CMK (cell line): Measurements from ENCODE around the gene C4BPB.

Experiments used
- DNase-seq: peaks from one replicate; pipeline ENCODE4 v3.0.0-alpha.2; 2010; ENCODE audit warnings: low read depth

C4BPB gene

DNA sequence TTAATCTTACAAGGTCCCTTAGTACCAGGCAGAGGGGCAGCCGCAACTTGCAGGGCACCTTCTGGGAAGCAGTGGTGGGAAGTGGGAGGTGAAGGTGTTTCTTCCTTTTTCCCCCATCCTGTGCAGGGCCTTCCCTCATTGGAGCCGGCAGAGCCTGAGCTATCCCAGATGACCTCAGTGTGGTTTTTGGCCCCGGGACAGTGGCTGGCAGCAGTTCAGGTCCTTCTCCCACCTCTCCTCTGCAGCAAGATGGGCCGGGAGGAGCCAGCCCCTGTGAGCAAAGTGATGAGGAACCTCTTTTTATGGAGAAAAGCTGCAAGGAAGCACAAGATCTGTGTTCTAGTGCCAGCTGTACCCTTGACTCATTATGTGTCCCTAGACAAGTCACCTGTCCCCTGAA is 28.8 kb upstream of the C4BPB start:
- DNase-seq = no peak

DNA sequence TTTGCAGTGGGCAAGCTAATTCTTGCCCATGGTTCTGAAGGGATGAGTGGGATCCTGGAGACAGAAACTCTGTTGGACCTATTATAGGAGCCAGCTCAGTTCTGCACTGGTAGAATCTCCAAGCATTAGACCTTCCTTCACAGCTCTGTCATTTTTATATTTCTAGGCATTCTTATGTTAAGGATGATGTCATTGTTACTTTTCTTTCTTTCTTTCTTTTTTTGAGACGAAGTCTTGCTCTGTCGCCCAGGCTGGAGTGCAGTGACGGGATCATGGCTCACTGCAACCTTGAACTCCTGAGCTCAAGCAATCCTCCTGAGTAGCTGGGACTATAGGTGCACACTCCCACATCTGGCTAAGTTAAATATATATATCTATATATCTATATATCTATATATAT is 28.1 kb upstream of the C4BPB start:
- DNase-seq = no peak

DNA sequence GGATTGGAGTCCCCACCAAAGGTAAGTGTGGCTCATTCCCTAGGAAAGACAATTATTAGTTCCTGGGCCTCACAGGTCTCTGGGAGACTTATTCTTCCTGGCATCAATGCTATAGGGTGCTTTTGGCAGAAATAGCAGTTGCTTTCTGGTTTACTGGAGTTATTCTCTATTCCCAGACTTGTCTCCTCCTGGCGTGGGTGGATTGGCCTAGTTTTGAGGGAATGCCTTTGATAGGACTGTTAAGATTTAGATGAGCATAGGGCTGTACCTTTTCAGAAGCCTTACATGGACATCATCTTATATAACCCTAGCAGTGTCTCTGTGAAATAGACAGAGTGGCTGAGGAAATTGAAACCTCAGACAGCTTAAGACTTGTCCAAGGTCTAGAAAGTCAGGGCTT is 26.6 kb upstream of the C4BPB start:
- DNase-seq = no peak

DNA sequence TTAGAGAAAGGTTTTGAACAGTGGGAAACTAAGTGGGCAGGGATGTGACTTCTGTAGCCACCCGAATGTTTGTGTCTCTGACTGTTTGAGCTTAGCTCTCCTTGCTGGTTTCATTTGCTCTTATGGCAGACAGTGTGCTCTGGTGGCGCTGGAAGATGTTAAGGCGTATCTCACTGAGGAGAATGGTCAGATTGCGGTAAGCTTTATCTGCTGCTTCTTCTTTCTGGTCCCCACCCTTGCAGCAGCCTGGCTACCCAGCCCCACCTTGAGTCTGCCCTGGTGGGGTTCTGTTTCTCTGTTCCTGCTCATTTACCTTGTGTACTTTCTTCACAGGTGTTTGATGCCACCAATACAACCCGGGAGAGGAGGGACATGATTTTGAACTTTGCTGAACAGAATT is 25.6 kb upstream of the C4BPB start:
- DNase-seq = no peak

DNA sequence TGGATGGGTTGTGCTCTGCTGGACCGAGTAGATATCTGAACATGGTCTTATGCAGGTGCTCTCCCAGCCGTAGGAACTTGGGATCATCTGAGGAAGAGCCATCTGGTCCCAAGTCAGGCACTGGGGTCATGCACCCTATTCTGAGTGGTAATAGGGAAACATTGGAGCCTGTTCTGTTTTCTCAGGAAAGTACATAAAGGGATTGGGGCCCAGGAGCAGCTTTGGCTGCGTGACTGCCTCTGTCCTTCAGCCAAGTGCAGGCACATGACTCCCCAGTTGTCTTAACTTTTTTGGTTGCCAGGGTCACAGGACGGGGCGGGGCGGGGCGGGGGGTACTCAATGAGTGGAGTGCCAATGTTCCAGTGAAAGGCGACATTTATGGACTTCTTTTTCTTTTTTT is 24.1 kb upstream of the C4BPB start:
- no peak for DNase-seq

DNA sequence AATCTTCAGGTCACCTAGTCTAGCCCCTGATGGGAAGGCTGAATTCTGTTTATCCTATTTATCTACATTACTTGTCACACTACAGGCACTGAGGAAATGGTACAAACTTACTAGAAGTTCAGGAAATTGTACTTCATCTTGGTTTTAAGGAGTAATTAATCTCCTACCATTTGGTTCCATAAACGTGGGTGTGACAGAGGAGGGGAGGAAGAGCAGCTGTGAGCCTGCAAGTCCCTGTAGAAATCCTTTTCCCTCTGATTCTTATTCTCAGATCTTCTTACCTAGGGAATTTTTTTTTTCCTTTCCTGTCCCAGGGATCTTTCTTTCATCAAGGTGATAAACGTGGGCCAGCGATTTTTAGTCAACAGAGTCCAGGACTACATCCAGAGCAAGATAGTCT is 21.5 kb upstream of the C4BPB start:
- no peak for DNase-seq

DNA sequence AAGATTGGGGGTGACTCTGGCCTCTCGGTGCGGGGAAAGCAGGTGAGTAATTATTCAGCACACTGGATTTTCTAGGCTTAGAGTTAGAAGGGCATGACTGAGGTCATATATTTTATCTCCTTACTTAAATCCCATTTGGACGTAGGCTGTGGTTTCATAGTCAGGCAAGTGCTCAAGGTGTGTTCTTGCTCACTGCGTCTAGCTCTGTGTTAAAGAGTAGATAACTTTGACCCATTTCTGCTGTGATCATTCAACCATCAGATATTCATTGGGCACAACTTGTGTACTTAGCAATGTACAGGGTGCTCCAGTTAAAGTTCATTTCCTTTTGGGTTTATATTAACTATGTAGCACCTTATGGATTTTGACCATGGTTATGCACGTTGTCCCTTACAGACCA is 21.0 kb upstream of the C4BPB start:
- DNase-seq = no peak

DNA sequence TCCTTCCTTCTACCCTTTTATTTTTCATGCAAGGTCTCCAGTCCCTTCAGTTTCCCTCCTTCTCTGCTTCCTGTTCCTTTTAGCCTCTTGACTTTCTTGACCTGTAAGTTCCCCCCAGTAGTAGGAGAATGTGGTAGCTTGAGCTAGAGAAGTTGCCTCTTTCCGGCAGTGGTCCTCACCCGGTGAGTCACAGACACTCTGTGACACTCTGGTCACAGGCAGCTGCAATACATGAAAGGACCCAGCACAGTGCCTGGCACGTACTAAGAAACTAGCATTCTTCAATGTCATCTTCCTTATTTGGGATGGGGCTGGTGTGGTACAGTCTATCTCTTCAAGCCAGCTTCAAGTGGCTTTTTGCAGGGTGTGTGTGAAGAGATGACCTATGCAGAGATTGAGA is 19.6 kb upstream of the C4BPB start:
- no peak for DNase-seq

DNA sequence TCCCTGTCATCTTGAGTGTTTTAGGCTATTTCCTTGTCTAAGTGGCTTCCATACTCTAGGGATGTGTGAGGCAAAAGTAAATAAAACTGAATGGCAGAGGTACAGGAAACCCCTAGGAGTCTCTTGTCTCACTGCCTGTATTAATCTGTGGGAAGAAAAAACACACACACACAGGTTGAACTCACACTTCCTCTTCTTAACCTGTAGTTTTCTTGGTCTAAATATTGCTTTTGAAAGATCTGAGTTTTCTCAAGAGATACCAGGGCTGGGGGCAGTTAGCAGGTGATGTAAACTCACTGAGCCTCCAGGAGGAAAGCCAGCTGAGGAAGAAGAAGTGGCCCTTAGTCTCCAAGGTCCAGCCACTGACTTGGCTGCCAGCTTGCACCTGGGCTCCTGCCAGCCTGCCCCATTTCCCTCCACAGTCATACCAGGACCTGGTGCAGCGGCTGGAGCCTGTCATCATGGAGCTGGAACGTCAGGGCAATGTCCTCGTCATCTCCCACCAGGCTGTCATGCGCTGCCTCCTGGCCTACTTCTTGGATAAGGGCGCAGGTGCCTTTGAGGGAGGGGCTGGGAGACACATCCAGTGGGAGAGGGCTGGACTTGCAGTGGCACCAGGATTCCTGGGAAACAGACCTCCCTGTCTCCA is 18.7 kb upstream of the C4BPB start:
- DNase-seq = no peak

DNA sequence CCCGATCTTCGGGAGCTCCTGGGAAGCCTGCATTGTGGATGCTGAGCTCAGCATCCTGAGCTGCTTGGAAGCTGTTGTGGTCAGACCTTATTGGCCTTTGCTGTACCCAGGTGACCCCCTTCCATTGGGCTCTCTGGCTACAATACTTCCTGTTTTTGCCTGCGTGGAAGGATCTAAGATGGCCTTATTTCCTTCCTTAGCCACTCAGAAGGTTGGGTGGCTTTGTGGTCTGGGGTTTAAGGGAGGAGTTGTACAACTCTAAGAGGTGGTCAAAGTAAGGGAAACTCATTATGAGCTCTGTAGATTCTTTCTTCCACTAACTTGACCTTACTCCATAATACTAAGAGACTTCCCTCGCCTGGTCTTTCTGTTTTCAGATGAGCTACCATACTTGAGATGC is 17.8 kb upstream of the C4BPB start:
- no peak for DNase-seq

DNA sequence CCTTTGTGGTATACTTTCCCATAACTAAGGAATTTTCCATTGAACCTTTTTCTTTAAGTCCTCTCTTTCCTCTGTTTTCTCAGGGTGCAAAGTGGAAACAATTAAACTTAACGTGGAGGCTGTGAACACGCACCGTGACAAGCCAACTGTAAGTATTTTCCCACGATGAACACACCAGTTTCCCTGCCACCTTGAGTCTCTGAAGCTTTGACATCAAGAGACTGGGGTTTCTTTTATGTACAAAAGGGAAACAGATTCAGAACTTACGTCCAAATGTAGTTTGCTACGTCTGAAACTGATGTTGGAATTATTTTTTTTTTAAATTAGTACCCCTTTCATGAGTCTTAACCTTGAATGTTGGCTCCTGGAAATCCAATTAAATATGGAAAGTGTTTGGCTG is 17.2 kb upstream of the C4BPB start:
- DNase-seq = no peak

DNA sequence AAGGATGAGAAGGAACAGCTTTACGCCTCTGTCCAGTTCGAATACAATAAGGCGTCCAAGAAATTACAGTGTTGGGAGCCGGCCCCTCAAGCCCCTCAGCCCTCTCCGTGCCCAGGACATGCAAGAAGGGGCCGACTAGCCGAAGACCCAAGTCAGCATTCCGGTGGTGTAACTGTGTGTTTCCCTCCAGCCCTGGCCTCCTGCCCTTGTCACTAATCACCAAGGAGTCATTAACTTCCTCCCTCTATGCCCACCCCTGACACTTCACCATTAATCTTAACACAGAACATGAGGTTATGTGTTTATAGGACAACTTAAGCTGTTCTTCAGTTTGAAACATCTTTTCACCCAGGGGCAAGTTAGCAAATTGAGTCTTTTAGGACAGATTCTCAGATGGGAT is 16.4 kb upstream of the C4BPB start:
- no peak for DNase-seq

DNA sequence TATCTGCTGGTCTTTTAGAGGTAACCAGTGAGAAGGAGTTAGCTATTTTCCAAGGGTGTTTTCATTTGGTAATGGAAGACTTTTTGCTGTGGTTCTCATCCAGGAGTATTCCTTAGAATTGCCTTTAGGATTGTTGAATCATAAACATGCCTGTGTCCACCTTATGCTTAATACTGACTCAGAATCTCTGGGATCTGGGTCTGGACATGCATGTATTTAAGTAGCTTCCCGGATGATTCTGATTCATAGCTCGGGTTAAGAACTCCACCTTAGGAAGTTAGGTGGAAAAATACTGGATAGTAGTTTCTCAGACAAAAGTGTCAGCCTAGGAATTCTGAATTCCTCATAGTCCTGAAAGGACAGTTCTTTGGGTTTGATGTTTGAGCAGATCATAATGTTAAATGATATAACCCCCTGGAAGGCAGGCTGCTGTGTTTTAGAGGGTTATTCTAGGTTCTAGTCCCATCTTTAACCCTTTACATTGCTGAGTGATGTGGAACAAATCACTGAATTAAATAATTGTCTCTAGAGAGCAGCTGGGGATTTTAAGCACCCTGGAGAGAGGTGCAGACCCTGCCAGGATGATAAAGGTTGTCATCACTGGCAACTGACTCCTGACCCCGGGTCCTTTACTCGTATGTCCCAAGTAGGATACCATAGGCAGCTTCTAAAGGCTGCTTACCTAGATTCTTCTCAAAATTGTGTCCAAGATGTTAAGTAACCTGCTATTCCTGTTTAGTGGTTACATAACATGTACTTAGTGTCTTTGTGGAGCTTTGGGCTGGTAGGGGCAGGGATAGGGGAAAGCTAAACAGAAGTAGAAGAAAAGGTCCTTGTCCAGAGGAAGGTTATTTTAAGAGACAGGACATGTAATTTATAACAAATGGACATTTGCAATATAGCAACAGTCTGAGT is 14.5 kb upstream of the C4BPB start:
- DNase-seq = no peak

DNA sequence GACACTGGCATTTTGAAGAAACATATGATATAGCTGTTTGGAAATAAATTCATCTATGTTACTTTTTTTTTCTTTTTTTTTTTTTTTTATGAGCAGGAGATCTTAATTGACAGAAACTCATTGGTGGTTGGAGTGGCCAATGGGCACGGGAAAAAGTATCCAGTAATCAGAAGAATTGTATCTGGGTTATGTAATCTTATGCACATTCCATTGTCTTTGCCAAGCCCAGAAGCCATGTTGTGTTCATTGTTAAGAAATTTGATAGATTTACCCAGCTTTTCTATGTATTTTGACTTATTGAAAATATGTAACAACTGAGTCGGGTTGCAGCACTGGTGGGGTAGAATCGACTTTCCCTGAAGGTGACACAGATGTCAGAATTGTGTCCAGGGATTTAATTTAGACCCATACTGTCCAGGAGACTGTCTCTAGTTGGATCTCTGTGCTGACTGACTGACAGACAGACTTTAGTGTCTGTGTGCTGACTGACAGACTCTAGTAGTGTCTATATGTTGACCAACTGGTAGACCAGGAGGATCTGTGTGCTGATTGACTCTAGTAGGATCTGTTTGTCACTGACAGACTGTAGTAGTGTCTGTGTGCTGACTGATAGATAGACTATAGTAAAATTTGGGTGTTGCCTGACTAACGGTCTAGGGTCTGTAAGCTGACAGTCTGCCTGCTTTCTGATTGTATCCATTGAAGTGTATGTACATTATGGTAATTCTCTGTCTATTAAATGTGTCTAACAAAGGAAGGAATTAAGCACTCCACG is 12.3 kb upstream of the C4BPB start:
- no peak for DNase-seq

DNA sequence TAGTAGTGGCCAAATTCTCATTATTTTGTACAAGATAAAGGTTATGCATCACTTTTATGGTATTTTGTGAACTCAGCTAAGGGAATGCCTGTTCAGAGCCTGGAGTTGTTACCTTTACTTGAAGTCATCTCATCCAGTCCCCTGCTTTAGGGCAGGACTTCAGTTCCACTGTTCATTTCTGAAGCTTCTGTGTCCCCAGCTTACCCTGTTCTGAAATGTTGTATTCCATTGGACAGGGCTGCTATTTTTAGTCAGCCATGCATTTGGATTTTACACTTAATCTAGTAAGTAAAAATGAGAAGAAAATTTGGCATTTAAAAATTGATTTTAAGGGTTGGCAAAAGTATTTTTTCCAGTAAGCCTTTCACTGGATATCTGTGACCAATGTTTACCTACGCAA is 11.6 kb upstream of the C4BPB start:
- DNase-seq = no peak

DNA sequence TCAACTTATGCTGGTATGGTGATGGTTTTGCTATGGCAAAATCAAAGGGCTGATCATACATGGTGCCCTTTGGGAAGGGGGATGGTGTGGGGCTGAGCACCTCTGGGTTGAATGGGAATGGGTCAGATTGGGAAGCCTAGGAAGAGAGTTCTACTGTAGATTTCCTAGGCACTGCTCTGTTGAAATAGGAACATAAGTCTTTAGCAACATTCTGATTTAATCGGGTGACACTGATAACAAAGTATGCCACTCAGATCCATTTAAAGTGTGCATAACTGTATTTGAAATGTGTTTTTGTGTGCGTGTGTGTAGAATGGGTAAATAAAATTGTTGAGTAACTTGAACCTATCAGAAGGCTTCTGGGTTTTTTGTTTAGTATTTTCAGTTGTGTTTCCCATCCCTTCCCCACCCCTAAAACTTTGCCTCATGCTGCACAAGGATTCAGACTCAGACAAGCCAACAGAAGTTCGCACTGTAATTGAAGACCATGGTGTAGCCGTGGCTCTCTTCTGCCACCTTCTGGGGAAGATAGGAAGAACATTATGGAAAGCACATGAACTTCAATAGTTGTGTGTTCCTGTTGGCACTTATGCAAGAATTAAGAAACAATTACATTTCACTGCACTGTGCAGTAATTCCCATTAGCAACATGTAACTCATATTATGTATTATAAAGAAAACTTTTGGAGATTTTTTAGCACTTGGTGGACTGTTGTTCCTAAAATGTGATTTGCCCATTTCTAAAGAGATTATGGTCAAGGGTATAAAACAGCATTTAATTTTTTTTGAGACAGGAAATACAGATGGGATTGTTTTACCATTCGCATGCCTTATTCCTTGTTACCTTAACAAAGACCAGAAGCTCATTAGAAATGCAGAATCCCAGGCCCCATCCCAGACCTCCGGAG is 10.9 kb upstream of the C4BPB start:
- DNase-seq = peak; percentile 75

DNA sequence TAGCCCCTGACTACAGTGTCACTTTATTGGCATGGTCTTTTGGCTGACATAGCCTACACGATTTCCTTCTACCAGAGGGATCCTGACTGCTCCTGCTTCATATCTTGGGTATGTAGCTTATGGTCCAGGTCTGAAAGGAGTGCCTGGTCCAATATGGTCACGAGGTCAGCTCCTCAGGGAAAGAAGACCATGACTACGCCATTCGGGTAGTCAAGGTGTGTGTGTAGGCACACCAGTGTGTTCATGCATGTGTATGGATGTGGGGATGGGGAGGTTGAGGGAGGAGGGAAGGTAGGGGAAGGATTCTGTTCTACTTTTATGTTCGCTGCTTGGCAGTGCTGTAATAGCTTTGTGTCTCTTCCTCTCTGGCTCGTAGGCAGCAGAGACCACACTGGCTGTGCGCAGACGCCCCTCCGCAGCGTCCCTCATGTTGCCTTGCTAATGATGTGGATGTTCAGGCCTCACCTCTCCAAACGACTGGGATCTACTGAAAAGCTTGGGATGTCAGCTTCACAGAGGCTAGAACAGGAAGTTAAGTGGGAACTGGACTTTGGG is 10.0 kb upstream of the C4BPB start:
- no peak for DNase-seq

DNA sequence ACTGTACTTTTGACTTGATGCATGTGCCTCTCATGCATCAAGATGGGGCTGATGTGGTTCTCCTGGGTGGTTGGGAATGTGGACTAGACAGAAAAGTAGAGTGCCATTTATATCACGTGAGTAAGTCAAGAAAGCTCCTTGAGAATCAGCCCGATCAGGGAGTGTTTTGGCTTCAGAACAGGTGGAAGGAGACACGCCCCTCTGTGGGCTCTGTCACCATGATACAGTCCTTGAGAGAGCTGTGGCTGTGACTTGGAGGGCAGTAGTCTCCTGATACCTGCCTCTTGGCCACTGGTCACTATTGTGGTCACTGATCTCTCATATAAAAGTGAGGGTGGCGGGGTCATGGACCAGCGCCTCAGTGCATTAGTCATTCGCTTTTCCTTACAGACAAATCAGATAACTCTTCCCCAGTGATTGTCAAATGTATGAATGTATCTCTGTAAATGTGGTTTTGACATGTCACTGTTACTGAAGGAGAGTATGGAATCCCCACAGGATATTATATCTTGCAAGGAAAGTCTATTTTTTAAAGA is 8.9 kb upstream of the C4BPB start:
- no peak for DNase-seq

DNA sequence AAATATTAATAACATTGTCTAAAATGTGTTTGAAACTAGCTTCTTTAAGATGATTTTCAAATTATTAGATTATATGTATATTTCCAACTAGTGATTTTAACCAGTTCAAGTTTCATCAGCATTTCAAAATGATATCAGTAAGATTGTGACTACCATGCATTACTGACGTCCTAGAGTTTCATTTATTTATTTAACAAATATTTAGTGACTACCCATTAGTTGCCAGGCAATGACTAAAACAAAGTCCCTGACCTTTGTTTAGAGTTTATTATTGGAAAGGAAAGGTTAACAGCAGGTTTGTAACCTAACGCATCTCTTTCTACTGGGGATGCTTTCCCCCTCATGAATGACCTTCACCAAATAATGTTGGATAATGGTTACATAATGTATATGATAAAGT is 7.6 kb upstream of the C4BPB start:
- DNase-seq = no peak

DNA sequence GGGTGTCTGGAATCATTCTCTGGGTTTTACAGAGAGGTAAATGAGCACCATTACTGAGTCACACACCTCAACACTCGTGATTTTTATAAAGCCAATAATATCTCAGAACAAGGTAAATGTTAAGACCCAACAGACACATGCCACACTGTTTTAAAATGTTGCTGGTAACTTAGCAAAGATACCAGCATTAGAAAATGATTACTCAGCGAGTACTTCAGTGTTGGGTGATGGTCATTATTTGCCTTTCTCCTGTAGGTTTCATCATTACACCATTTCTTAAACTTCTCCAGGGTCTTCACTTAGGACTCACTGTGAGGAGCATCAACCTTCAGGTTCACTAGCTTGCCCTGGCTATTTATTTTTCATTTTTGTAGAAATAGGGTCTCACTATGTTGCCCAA is 6.9 kb upstream of the C4BPB start:
- no peak for DNase-seq

DNA sequence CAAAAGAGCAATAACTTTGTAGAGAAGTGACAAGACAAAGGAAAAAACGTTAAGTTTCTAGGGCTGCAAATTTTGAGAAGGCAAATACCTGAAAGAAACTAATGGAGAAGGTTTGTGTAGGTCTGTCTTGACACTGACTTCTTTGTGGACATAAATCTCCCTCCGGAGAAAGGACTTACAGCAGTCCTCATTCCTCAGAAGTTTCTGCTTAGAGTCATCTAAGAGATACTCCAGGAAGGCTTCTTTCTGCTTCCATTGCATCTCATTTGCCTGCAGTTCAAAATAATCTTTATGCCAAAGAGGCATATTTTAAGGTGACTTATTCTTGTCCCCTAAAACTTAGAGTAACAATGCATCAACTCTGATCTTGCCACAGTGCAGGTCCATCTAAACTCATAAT is 4.4 kb upstream of the C4BPB start:
- DNase-seq = no peak
